Central memory CD4-positive, alpha-beta T cell (primary cell): ENCODE measurements around the gene PCDHB16.

Source experiments
- DNase-seq: peaks from one replicate; pipeline ENCODE4 v3.0.0; 2022

Gene PCDHB16

DNA sequence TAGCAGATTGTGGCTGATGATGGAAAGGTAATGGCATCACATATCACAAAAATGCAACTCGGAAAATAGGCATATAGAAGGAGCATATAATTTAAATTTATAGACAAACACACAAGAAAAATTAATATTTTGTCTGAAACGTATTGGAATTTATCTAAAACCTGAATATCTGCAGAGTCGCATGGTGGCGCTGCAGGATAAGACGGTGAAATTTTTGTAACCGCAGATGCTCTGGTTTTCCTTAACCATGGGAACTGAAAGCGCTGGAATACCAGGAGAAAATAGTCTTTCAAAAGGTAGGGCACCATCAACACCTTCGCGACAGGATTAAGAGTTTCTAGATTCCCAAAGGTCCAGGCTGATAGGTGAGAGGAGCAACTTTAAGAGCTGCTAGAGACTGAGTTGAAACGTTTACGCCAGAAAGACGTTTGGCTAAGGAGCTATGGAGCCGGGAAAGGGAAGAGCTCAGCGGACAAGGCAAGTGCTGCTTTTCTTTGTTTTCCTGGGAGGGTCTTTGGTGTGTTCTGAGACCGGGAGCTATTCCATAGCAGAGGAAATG is 52.0 kb downstream of the PCDHB16 start:
- no peak for DNase-seq
